ENCODE data around the gene CEP112. TPM values are rescaled to one million over a fixed set of nuclear protein-coding genes. Genes with fewer than 3 reads are reported as not detected.
"Not testable (repeated sequence)": the region's sequence is repeated elsewhere in the genome, so short reads cannot be mapped to it uniquely, and the experiment has no call there.

The CEP112 gene
- polyA plus RNA-seq, 3 donors = 11.8 to 16.4 (median 13.8) TPM

GRCh38 chr17:66171692-66172091, 20.2 kb downstream of the CEP112 start:
- no peak for DNase-seq (ENCODE audit: extremely low read depth in 1 of 11, low read depth in 9 of 11, low spot score in 4 of 11)

- no peak for DNase-seq (ENCODE audit: extremely low read depth in 1 of 11, low read depth in 9 of 11, low spot score in 4 of 11)
These were observed 20.8 kb downstream of the CEP112 start for GRCh38 chr17:66171172-66171571.

- no peak for DNase-seq (ENCODE audit: extremely low read depth in 1 of 11, low read depth in 9 of 11, low spot score in 4 of 11)
These were observed 22.1 kb downstream of the CEP112 start for GRCh38 chr17:66169839-66170238.

GRCh38 chr17:66167189-66167815, 24.6 kb downstream of the CEP112 start:
- DNase-seq (ENCODE audit: extremely low read depth in 1 of 11, low read depth in 9 of 11, low spot score in 4 of 11) = no peak

- peak in 10 of 11 donors; percentile 17 to 59 (median 32) for DNase-seq (ENCODE audit: extremely low read depth in 1 of 11, low read depth in 9 of 11, low spot score in 4 of 11)
These were observed 26.3 kb downstream of the CEP112 start for GRCh38 chr17:66165537-66166123.

GRCh38 chr17:66155055-66155454, 36.9 kb downstream of the CEP112 start:
- DNase-seq (ENCODE audit: extremely low read depth in 1 of 11, low read depth in 9 of 11, low spot score in 4 of 11) = not testable (repeated sequence)

- no peak for DNase-seq (ENCODE audit: extremely low read depth in 1 of 11, low read depth in 9 of 11, low spot score in 4 of 11)
These were observed 39.2 kb downstream of the CEP112 start for GRCh38 chr17:66152756-66153155.

- no peak for DNase-seq (ENCODE audit: extremely low read depth in 1 of 11, low read depth in 9 of 11, low spot score in 4 of 11)
These were observed 41.2 kb downstream of the CEP112 start for GRCh38 chr17:66150708-66151107.

- DNase-seq (ENCODE audit: extremely low read depth in 1 of 11, low read depth in 9 of 11, low spot score in 4 of 11) = no peak
These were observed 42.4 kb downstream of the CEP112 start for GRCh38 chr17:66149562-66149961.

- DNase-seq (ENCODE audit: extremely low read depth in 1 of 11, low read depth in 9 of 11, low spot score in 4 of 11) = no peak
These were observed 45.5 kb downstream of the CEP112 start for GRCh38 chr17:66146394-66146793.

- DNase-seq (ENCODE audit: extremely low read depth in 1 of 11, low read depth in 9 of 11, low spot score in 4 of 11) = no peak
These were observed 48.2 kb downstream of the CEP112 start for GRCh38 chr17:66143657-66144282.

- DNase-seq (ENCODE audit: extremely low read depth in 1 of 11, low read depth in 9 of 11, low spot score in 4 of 11) = no peak
These were observed 49.5 kb downstream of the CEP112 start for GRCh38 chr17:66142428-66142827.

- DNase-seq (ENCODE audit: extremely low read depth in 1 of 11, low read depth in 9 of 11, low spot score in 4 of 11) = no peak
These were observed 53.8 kb downstream of the CEP112 start for GRCh38 chr17:66138120-66138519.

- no peak for DNase-seq (ENCODE audit: extremely low read depth in 1 of 11, low read depth in 9 of 11, low spot score in 4 of 11)
These were observed 56.0 kb downstream of the CEP112 start for GRCh38 chr17:66135896-66136295.

GRCh38 chr17:66135219-66135618, 56.7 kb downstream of the CEP112 start:
- no peak for DNase-seq (ENCODE audit: extremely low read depth in 1 of 11, low read depth in 9 of 11, low spot score in 4 of 11)

GRCh38 chr17:66129759-66130158, 62.2 kb downstream of the CEP112 start:
- DNase-seq (ENCODE audit: extremely low read depth in 1 of 11, low read depth in 9 of 11, low spot score in 4 of 11) = no peak

GRCh38 chr17:66126231-66126630, 65.7 kb downstream of the CEP112 start:
- no peak for DNase-seq (ENCODE audit: extremely low read depth in 1 of 11, low read depth in 9 of 11, low spot score in 4 of 11)

- no peak for DNase-seq (ENCODE audit: extremely low read depth in 1 of 11, low read depth in 9 of 11, low spot score in 4 of 11)
These were observed 68.8 kb downstream of the CEP112 start for GRCh38 chr17:66123163-66123562.

- no peak for DNase-seq (ENCODE audit: extremely low read depth in 1 of 11, low read depth in 9 of 11, low spot score in 4 of 11)
These were observed 76.7 kb downstream of the CEP112 start for GRCh38 chr17:66115246-66115645.

GRCh38 chr17:66114609-66115008, 77.3 kb downstream of the CEP112 start:
- DNase-seq (ENCODE audit: extremely low read depth in 1 of 11, low read depth in 9 of 11, low spot score in 4 of 11) = no peak

GRCh38 chr17:66107731-66108130, 84.2 kb downstream of the CEP112 start:
- DNase-seq (ENCODE audit: extremely low read depth in 1 of 11, low read depth in 9 of 11, low spot score in 4 of 11) = no peak

Measured in renal cortex interstitium (tissue), 11 donors.